Stimulated activated CD4-positive, alpha-beta T cell treated with anti-CD3 and anti-CD28 coated beads, Interleukin-4, amount 100 ng/mL, for 4 hours (primary cell): ENCODE results near the gene PIKFYVE.
"Not testable (repeated sequence)": the region's sequence is repeated elsewhere in the genome, so short reads cannot be mapped to it uniquely, and the experiment has no call there.

Experiments used
- DNase-seq, 2 experiments: peaks; one replicate each; pipeline ENCODE4 v3.0.0-alpha.2; 2020

The PIKFYVE gene

DNA sequence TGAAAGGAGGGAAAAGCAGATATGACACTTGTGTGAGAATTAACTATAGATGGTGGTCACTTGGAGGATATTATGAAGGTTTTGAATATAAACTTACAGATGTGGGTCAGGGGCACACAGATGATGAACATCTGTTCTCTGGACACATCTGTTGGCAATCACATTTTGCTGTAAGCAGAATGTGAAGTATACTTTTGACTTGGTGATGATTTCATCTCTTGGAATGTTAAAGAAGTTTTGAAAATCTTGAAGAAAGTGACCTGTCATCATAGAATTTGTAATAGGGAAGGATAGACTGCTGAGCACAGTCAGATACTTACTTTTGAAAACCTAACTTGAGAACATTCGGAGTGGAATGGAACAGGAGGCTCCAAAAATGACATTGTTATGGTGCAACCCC, 40.2 kb downstream of the PIKFYVE start:
- no peak for DNase-seq

DNA sequence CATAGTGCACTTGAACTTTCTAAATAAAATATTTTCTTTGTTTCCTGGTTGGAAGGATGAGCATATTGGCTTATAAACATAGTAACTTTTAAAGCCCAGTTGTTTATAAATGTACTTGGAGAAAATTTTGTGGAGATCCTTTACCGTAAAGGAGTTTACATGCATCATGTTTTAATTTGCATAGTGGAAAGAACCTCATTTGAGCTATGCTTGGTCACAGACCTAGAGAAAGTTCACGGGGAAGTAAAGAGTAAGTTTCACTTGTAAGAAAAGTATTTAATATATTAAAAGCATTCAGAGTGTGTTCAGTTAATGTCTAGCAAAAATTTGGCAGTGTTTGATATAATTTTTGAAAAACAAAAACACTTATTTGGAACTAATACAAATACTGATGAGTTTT, 45.3 kb downstream of the PIKFYVE start:
- DNase-seq = no peak

DNA sequence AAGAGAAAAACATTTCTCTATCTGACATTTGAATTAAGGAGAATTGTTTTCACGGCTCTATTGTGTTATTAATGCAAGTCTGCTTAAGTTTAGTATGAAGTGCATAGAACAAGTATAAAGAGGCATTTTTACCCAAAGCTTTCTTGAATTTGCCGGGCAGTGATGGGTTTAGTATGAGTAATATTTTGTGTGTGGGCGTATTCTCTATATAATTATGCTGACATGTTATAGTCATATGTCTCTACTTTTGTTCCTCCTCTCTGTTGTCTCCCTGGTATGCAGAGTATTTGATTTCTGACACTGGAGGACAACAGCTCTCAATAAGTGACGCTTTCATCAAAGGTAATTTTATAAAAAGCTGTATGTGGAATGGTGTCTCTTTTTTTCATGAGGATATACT, 45.9 kb downstream of the PIKFYVE start:
- DNase-seq = no peak

DNA sequence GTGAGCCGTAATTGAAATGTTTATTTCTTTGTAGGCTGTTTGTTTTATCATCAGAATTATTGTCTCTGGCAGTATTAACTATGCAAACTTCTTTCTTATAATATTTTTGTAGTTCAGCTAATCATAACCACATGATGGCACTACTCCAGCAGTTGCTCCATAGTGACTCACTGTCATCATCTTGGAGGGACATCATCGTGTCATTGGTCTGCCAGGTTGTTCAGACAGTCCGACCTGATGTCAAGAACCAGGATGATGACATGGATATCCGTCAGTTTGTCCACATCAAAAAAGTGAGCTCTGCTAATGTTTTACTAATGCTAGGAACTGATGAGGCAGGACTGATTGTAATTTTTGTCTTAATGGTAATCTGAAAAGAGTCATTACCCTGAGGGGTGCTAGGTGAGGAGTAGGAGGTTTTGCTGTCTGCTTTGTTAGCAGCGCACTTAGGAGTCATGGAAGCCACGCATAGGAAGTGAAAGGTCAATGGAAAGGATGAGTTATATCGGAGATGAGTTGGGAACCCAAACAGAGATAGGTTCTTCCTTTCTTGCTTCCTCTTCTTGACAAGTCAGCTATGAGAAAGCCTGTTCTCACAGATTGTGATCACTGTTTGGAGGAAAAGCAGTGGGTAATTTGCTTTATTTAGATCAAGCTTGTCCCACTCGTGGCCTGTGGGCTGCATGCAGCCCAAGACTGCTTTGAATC, 49.2 kb downstream of the PIKFYVE start:
- DNase-seq = no peak

DNA sequence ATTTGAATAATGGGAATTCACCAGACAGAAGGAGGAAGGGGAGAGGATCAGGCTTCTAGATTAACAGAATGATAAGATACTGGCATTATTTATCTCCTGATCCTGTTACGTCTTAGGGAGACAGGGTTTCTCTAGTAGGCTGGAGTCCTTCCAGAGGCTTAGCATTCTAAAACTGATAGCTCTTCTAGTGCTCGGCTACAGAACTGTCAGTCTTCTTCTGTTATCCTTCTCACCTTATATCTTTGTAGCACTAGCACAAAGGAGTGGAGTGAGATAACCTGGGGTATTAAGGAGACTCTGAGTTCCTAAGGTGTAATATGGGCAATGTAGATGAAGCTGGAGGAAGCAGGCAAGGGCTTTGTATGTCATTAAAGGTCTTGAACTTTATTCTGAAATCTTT, 52.1 kb downstream of the PIKFYVE start:
- no peak for DNase-seq

DNA sequence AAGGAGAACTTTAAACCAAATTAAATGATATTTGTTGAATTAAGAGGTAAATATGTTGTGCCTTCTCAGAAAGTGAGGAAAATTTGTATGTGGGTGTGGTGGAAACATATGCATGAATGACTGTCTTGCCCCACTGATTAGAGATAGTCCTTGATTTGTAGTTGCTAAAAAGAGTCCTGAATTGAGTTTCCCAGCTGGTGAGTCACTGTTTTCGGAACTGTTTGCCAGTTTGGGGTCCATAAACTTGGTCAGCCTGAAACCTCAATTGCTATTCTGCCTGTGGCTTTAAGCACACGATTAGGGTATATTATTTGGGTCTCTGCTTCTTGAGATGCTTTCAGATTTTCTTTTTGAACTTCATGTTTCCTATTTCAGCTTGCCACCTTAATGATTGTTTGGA, 53.3 kb downstream of the PIKFYVE start:
- DNase-seq = no peak

DNA sequence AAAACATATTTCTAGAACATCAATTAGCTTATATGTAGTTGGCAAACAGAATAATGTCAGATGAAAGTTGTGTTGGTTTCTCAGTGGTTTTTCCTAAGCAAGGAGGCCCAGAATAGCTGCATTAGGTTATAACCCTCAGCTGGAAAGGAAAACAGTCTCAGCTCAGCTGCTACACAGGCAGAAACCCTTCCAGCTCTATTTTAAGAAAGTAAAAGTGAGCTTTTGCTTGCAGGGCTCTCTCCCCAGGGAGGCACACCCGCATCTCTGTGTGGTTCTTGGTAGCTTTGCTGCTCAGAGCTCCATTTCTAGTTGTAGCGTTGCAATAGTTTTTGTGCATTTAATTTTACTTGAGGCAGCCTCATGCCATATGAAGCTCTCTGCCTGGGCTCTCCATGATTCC, 54.6 kb downstream of the PIKFYVE start:
- no peak for DNase-seq

DNA sequence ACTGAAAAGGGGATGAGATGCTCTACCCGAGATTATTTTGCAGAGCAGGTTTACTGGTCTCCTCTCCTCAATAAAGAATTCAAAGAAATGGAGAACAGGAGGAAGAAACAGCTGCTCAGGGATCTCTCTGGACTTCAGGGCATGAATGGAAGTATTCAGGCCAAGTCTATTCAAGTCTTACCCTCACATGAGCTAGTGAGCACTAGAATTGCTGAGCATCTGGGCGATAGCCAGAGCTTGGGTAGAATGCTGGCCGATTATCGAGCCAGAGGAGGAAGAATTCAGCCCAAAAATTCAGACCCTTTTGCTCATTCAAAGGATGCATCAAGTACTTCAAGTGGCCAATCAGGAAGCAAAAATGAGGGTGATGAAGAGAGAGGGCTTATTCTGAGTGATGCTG, 60.0 kb downstream of the PIKFYVE start:
- no peak for DNase-seq

DNA sequence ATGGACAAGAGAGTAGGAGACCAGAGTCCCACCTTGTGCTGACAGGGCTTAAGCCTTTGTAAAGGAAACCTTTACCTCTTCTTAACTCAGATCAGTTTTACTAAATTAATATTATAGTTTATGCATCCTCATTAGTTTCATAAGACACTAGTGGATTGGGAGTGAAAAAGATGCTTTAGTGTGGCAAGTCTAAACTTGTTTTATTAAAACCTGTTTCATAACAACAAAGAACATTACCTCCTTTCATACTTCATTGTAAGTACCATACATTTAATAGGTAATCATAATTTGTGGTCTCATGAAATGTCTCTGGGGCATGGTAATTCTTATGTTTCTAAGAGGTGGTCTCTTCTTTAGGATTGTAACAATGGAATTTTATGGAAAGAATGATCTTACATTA, 63.4 kb downstream of the PIKFYVE start:
- DNase-seq = no peak

DNA sequence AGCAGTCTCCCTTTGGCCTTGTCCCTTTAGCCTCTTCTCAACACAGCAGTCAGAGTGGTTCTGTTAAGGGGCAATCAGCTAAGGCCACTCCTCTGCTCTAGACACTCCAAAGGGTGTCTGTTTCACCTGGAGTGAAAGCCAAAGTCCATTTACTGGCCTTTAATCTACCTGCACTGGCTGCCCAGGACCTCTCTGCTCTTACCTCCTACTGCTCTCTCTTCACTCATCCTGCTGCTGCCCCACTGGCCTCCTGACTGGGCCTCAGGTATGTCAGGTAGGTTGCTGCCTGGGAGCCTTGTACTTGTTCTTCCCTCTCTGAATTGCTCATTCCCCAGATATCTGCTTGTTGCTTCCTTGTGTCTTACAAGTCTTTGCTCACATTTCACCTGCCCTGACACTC, 68.2 kb downstream of the PIKFYVE start:
- DNase-seq = no peak

DNA sequence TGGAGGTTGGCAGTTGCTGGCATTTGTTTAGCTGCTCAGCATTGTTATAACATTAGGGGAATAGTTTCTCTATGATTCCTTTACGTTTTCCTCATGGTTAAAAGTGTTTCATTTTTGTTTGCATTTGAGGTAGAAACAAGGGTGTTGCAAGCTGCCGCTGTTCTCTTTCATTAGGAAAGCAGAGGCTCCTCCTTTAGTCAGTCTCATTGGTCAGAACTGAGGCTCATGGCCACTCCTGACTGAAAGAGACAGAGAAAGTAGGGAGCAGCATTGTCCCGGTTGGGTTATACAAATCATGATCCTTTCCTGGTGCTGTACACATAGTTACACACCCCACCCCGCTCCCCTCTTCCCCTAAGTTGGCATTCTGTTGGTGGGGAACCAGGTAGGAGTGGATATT, 80.7 kb downstream of the PIKFYVE start:
- DNase-seq = no peak

DNA sequence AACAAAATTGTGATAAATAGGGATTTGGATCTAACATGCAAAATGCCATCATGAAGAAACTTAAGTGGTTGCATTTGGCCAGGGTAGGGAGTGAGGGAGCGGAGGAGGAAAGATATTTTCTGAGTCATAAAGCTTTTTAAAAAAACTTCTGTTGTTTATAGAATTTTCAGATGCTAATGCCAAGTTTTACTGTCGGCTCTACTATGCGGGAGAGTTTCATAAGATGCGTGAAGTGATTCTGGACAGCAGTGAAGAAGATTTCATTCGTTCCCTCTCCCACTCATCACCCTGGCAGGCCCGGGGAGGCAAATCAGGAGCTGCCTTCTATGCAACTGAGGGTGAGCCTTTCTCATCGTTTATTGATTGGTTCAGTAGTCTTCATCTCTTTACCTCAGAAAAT, 84.6 kb downstream of the PIKFYVE start:
- no peak for DNase-seq

DNA sequence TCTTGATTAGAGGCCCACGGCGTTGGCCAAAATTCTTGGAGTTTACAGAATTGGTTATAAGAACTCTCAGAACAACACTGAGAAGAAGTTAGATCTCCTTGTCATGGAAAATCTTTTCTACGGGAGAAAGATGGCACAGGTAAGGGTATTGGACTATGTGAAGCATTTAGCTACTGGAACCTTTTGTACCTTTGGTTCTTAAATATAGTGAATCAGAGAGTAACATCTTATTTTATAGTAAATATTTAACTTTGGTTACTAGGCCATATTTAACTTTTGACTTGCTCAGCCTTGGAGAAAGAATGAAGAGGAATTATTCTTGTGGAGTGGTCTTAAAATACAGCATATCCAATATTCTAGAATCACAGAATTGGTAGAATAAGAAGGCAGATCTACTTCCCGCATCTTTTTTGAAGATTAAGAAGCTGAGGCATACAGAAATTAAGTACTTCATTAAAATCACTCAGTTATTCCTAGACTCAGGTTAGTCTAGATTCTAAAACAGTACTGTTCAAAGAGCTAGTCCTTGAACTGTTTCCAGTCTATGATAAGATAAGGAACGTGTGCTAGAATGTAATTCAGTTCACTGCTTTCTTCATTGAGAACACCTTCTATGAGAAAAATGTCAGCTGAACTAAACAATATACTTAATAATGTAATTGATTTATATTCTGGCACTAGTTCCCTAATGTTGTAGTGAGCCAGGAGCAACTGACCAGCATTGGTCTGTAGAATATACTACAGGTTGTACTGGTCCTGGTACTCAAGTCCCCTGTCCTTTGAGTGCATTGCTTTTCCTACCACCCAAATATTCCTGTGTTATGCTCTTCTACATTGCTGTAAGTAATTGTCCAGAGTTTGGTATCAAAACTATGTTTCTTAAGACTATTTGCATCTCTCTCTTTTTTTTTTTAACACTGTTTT, 86.9 kb downstream of the PIKFYVE start:
- DNase-seq = no peak

DNA sequence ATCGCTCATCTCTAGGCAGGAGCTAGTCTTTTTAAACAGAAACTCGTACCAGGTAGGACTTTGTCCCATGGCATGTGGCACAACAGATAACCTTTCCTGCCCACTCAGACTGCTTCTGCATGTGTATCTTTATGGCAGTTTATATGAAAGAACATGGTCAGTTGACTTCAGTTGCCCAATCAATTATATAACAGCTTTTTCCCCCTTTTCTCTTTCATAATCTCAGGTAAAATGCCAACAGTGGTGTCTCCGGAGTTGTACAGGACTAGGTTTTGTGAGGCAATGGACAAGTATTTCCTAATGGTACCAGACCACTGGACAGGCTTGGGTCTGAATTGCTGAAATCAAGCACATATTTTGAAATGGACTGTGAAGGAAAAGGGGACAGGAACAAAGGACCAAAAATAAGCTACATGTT, 88.9 kb downstream of the PIKFYVE start:
- no peak for DNase-seq

DNA sequence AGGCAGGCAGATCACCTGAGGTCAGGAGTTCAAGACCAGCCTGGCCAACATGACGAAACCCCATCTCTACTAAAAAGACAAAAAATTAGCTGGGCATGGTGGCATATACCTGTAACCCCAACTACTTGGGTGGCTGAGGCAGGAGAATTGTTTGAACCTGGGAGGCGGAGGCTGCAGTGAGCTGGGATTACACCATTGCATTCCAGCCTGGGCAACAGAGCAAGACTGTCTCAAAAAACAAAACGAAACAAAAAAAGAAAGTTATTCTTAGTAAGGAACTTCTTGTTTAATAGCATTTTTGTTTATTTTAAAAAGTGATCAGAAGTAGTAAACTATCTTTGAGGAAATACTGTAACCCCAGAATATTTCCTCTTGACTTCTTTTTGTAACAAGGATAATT, 90.4 kb downstream of the PIKFYVE start:
- not testable (repeated sequence) for DNase-seq

DNA sequence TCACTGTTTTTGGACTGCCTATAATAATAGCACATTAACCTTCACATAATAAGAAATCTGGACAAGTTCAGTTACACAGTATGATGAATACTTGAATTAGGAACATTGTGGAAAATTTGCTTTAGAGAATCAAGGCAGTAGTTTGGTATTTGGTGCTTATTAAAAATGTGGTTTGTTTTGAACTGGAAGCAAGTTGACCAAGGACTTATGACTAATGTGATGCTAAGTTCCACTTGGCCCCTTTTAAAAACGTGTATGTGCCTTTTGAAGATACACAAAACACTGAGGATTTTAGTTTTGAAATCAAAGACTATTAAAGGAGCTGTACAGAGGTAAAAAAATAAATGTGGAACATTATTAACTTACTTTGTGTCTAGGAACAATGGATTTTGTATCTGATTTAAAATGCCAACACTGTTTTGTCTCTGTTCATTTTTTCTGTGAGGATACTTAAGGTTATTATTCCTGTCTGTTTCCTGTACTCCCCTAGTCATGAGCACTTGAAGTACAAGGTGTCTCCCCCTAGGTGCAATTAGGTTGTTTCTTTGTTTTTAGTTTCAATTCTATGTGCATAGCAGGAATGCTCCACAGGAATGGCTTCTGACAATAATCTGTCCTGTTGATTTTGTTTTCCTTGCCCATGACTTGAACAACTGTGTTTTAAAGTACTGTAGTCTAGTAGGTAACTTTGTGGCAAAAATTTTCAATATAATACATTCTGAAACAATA, 91.0 kb downstream of the PIKFYVE start:
- DNase-seq = no peak

DNA sequence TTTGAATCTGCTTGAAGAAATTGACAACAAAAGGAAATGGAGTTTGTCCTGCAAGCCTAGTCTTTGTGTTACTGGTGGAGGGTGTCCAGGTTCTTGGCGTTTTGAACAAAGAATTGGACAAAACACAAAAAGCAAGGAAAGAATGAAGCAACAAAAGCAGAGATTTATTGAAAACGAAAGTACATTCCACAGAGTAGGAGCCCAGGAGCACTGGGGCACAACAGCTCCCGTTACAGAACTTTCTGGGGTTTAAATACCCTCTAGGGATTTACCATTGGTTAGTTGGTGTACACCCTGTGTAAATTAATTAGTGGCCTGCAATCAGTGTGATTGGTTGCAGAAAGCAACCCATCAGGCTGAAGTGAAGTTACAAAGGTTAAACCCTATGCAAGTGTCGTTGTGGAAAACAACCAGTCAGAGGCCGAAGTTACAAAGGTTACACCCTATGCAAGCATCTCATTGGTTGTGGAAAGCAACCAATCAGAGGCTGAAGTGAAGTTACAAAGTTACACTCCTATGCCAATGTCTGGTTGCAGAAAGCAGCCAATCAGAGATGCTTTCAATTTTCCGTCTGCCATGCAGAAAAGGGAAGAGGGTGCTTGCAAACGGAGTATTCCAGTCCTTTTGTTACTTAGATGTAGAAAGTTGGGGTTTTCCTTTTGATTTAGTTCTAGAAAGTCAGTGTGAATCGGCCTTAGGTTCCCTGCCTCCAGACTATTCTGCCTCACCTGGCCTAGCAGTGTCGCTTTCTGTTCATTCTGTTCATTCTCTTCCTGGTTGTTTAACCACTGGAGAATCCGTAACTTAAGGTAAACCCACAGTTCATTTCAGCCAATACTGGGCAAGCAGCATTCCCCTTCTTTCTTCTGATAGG, 92.9 kb downstream of the PIKFYVE start:
- DNase-seq = no peak

DNA sequence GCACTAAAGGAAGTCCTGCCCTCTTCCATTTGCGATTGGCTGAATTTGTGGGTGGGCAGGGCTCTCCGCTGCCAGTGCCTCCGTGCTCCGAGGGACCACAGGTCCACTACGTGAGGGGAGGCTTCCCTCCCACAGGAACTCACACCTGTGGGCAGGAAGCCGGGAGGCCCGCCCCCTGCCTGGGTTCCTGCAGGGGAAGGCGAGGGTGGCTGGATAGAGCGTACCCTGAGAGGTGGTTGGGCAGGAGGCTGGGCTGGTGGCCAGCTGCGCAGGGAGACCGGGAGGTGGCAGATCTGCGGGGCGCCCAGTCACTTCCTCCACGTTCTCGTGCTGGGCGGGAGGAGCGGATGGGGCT, 93.6 kb downstream of the PIKFYVE start:
- DNase-seq = no peak

DNA sequence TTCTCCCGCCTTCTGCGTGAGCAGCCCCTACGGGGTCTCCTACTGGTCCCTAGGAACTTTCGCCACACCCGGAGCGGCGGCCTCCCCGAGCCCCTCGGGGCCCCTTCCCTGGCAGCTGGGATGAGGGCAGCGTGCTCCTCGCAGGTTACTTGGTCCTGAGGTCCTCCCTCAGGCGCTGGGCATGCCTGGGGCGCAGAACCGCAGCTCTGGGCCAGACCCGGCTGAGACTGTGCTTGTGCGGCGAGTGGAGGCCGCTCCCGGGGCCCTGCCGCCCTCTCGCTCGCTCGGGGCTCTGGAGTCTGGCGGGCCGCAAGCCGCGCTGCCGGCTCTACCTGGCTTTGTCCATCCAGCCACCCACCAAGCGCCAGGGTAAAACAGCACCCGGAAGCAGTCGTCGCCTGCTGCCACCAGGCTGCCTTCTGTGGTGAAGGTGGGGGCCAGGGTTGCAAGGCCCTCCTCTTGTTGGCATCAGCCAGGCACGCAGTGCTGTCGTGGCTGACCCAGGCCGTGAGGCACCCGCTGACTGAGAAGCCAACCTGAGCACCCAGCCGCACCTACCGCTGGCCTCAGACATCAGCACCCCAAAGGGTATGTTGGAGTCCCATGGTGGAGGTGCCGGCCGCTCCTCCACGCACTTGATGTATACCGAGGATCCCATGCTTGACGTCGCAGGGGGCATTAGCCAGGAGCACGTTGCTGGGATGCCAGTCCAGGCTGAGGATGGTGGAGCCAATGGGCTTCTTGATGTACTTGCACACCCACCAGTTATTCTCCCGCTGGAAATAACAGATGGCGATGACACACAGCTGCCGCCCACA, 94.4 kb downstream of the PIKFYVE start:
- no peak for DNase-seq

DNA sequence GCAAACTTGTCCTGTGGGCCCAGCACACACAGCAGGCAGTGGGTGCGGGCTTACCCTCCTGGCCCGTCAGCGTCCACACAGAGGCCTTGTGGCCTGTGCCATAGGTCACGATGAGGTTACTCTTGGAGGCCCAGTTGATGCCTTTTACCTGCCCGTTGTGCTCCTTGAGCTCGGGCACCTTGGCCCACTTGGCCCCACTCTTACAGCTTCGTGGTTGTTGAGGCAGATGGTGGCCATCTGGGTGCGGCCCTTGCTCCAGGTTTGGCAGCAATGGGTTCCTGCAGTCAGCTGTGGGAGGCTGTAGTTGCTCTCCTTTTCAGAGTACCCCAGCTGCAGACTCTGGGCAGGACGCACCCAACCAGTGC, 95.0 kb downstream of the PIKFYVE start:
- DNase-seq = no peak

DNA sequence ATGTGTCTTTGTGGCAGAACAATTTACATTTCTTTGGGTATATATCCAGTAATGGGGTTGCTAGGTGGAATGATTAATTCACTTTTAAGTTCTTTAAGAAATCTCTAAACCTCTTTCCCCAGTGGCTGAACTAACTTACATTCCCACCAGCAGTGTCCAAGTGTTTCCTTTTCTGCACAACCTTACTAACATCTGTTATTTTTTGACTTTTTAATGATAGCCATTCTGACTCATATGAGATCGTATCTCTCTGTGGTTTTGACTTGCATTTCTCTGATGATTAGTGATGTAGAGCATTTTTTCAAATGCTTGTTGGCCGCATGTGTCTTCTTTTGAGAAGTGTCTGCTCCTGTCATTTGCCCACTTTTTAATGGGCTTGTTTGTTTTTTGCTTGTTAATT, 97.4 kb downstream of the PIKFYVE start:
- no peak for DNase-seq
